Esophagus squamous epithelium (tissue), 4 donors: Measurements from ENCODE around the gene FNDC11.
"Not testable (repeated sequence)": the region's sequence is repeated elsewhere in the genome, so short reads cannot be mapped to it uniquely, and the experiment has no call there.

Source experiments
- CTCF ChIP-seq, 6 experiments: fragments of 450-650 bp in 4 of 6; fragments of 200-600 bp in 2 of 6; sonication (generic) in 2 of 6; IDR thresholded peaks; one replicate each; pipeline ENCODE4 v1.5.1; 2016 to 2019; ENCODE audit warnings: antibody characterized with exemption in 6 of 6, mild to moderate bottlenecking in 4 of 6, moderate library complexity in 4 of 6
- POLR2A ChIP-seq, 4 donors: fragments of 450-650 bp; IDR thresholded peaks; one replicate each; pipeline ENCODE4 v1.6.1; 2017; ENCODE audit warnings: antibody characterized with exemption in 4 of 4, mild to moderate bottlenecking in 4 of 4, moderate library complexity in 3 of 4

- not testable (repeated sequence) for TF ChIP-seq CTCF, POLR2A (IDR thresholded peaks at IDR 0.05)
Observed at GRCh38 chr20:63571087-63571478, 17.1 kb downstream of the FNDC11 start.
